GM12873 (cell line): ENCODE results near the gene RBPMS2.

Experiments used
- TF ChIP-seq, protein P1 (sequence below): IDR thresholded peaks from 2 replicates; pipeline ENCODE4 v1.5.1; 2012; ENCODE audit warnings: low read depth, mild to moderate bottlenecking, moderate library complexity, low read length, control low read depth; ENCODE audit not compliant: insufficient read depth; ENCODE audit errors: missing control alignments

RBPMS2 gene

DNA sequence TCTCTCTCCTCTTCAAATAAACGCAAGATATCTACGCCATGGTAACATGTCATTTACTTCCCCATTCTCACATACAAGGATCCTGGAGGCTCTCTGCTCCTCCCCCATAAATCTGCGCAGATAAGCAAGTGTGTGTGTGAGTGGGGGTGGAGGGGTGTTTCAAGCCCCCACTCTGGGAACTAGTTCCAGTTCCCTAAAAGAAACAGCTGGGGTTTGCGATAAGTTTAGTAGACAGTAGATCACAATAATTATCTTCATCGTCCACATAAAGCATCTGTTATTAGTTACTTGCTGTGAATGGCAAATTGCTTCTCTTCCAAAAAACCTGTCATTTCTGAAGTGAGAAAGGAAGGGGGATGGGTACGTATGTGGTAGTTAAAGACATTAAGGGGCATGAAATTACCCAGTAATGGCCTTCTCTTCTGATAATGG, 79.8 kb downstream of the RBPMS2 start:
- TF ChIP-seq, protein P1, sequence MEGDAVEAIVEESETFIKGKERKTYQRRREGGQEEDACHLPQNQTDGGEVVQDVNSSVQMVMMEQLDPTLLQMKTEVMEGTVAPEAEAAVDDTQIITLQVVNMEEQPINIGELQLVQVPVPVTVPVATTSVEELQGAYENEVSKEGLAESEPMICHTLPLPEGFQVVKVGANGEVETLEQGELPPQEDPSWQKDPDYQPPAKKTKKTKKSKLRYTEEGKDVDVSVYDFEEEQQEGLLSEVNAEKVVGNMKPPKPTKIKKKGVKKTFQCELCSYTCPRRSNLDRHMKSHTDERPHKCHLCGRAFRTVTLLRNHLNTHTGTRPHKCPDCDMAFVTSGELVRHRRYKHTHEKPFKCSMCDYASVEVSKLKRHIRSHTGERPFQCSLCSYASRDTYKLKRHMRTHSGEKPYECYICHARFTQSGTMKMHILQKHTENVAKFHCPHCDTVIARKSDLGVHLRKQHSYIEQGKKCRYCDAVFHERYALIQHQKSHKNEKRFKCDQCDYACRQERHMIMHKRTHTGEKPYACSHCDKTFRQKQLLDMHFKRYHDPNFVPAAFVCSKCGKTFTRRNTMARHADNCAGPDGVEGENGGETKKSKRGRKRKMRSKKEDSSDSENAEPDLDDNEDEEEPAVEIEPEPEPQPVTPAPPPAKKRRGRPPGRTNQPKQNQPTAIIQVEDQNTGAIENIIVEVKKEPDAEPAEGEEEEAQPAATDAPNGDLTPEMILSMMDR, result no peak

DNA sequence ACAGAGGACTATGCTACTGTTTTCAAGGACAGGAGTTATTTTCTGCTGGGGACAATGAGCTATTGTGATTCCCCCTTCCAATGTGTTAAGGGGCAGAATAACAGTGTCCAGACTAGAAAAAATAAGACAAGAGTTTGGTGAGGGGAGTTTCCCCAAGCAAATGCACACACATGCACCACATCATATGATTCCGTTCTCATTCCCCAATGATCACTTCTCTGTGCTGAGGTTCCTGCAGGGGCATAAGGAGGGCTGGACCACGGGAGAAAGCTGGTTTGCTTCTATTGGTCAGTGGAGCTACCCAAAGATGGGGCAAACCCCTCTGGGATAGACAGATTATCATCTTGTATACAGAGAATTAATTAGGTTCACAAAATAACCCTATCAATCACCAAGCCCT, 80.6 kb downstream of the RBPMS2 start:
- TF ChIP-seq, protein P1, result no peak

DNA sequence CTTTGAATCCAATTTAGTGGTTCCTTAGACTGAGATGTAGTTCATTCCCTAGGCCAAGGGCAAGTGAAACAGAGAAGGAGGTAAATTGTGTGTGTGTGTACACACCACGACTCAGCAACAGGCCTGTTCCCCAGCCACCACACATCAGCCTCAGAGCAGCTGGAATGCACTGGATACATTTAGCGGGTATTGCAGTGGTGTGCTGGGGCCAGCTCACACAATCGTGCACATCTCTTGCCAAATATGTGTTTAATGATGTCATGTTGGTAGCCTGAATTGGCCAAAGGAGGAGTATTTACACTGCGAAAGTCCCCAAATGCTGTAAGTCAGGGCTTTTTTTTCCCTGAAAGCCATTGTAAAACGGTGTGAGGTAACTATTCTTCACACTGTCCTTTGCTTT, 82.3 kb downstream of the RBPMS2 start:
- TF ChIP-seq, protein P1, result no peak

DNA sequence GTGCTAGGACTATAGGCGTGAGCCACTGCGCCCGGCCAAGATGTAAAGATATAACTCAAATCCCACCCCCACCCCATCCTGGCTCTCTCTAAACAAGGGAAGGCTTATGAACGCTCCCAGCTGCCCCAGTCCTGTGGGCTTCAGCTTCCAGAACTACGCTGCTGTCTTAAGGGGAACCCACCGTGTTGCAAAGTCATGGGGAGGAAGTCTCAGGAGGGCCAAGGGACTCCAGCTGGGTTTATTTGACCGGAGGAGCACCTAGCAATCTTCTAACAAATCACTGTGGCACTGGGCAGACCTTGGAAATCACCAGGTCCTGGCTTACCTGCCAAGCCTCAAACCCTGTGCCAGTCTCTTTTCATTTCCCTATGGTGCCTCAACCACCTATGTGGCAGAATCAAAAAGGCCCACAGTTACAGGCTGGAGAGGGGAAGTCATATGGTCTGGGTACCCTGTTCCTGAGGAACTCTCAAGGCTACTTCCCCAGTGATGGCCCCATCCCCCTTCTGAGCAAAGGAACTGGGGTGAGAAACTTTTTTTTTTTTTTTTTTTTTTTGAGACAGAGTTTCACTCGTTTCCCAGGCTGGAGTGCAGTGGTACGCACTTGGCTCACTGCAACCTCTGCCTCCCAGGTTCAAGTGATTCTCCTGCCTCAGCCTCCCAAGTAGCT, 83.4 kb downstream of the RBPMS2 start:
- TF ChIP-seq, protein P1, result no peak

DNA sequence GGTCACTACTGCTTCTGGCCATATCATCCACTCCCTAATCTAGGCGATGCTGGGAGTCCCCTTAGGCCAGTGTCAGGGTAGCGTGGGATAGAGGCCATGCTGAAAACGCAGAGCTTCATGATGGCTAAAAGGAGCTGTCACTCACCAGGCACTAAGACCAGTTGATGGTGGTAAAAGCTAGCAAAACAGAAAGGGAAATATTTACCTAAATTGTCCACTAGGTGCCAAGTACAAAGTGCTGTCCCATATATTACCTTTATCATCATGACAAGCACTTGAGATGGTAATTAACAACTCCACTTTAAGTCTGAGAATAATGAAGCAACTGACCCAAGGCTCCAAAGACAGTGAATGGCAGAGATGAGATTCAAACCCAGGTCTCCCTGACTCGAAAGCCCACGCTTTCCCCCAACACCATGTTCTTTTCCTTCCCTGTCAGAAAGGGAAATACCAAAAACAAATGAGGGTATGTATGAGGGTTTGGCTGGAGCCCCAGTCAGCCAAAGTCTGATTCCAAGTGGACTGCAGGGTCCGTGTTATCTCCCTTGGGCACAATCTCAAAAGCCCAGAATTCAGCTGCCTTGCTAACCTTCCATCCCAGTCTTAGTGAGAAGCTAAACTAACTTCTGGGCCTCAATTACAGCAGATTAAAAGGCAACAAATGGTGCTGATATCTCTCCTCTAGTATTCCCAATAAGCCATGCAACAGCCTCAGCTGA, 84.7 kb downstream of the RBPMS2 start:
- TF ChIP-seq, protein P1, result no peak

DNA sequence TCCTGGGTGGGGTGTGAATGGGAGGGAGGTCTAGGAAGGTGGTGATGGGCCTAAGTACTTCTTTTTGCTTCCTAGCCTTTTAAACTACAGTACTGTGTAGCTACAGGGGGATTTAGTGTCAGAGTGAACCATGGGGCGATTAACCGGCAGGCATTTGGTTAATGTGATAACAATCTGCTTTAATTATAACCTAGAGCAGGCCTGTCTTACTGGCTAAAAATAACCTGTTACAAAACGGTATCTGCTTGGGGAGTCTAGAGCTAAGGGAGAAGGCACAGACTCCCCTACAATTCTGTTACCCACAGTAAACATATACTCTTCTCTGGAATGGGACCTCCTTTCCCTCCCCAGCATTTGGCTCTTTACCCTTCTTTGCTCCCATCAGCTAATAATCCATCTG, 85.4 kb downstream of the RBPMS2 start:
- TF ChIP-seq, protein P1, result no peak
